HG03432 (cell line): Measurements from ENCODE around the gene AP2M1.

Experiments
- ATAC-seq: cut with Tn5 transposase; IDR thresholded peaks from one replicate; pipeline ENCODE4 v1.9.1; 2021; ENCODE audit warnings: mild to moderate bottlenecking, moderate library complexity; ENCODE audit not compliant: unreplicated experiment

AP2M1 gene

GRCh38 chr3:184178521-184179138 is 4.0 kb downstream of the AP2M1 start:
- ATAC-seq, result no peak

- no peak for ATAC-seq
Measured at GRCh38 chr3:184180165-184180564, 5.5 kb downstream of the AP2M1 start.

- ATAC-seq, result no peak
Measured at GRCh38 chr3:184181596-184181995, 6.9 kb downstream of the AP2M1 start.

GRCh38 chr3:184183679-184184078 is 9.0 kb downstream of the AP2M1 start:
- ATAC-seq, result no peak

GRCh38 chr3:184184546-184185230 is 10.0 kb downstream of the AP2M1 start:
- ATAC-seq, result no peak

- peak; percentile 93 for ATAC-seq
Measured at GRCh38 chr3:184185461-184186183, 11.0 kb downstream of the AP2M1 start.

- peak; percentile 29 for ATAC-seq
Measured at GRCh38 chr3:184186184-184186901, 11.7 kb downstream of the AP2M1 start, which contains the start of gene ABCF3. Gene ABCF3, plus strand, starts transcription at chr3:184186199. Its CDS starts 9 bp downstream, at chr3:184186208.

GRCh38 chr3:184186902-184187207 is 12.2 kb downstream of the AP2M1 start:
- ATAC-seq, result no peak

GRCh38 chr3:184188080-184188479 is 13.4 kb downstream of the AP2M1 start:
- no peak for ATAC-seq

DNA sequence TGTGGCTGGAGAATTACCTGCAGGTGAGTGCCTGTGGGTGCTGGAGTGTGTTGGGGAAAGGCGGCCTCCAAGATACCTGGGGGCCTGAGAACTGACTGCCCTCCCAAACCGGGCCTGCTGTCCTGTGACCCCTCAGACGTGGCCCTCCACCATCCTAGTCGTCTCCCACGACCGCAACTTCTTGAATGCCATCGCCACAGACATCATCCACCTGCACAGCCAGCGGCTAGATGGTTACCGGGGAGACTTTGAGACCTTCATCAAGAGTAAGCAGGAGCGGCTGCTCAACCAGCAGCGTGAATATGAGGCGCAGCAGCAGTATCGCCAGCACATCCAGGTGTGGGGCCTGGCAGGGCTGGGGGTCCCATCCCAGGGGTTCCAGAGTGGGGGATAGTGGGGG is 14.8 kb downstream of the AP2M1 start:
- no peak for ATAC-seq

DNA sequence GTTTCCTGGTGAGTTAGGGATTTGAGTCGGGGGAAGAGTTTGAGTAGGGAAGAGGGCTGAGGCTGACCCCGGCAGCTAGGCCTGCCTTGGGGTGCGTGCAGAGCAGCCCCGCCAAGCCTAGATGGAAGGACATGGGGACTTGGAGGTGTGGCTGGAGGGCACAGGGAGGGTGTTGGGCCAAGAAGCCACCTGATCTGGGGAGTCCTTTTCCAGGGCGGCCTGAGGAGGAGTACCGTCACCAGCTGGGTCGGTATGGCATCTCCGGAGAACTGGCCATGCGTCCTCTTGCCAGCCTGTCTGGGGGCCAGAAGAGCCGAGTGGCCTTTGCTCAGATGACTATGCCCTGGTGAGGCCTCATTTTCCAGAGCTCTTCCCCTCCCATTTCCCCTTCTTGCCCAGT is 18.2 kb downstream of the AP2M1 start:
- ATAC-seq, result no peak

DNA sequence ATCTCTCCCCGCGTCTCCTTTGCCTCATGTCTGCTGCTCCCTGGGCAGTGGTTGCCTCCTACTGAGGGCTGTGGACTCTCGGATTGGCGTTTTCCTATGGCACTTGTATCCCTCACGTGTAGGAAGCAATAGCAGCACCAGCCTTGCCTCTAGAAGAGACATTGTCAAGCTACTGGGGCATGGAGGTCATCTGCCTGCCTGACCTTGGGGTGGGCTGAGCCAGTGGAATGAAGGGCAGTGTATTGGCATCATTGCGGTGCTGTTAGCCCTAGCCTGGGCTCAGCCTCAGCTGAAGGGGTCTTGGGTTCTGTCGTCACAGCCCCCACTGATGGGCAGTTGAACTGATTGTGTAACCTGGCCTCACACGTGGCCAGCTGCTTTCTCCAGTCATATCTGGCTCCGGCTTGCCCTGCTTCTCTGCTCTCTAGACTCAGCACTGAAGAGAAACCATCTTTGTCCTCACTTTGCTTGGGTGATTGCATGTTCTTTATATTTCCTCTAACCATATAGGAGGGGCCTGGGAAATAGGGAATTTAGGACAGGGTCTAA is 19.4 kb downstream of the AP2M1 start:
- ATAC-seq, result no peak

- ATAC-seq, result no peak
Measured at GRCh38 chr3:184196536-184196935, 21.9 kb downstream of the AP2M1 start.

DNA sequence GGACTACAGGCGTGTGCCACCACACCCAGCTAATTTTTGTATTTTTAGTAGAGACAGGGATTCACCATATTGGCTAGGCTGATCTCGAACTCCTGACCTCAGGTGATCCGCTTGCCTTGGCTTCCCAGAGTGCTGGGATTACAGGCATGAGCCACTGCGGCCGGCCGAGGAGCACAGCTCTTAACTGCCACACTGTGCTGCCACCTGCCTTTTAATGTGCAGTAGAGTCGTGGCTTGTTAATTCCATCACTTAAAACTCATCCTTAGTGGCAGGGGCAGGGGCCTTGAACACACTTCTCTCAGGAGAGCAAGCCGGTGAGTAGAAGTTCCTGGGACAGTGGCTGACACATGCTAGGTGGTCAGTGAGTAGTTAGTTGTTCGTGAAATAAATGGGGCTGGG is 23.9 kb downstream of the AP2M1 start:
- ATAC-seq, result no peak

DNA sequence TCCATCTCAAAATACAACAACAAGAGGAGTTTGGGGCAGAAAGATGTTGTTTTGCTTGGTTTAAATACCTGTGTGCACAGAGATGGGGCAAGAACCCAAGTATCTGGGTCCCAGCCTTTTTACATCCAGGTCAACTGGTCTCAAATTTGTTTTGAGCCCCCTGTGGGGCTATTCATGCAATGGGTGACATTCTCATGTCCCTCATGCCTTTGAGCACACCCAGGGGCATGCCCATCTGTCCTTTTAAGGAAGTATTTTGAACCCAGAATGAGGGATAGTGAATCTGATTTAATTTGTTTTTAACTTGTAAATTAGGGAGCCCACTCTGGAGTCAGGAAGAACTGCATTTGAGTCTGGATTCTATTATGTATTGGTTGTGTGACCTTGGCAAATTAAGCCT is 26.2 kb downstream of the AP2M1 start:
- no peak for ATAC-seq

- no peak for ATAC-seq
Measured at GRCh38 chr3:184203526-184203925, 28.9 kb downstream of the AP2M1 start.

DNA sequence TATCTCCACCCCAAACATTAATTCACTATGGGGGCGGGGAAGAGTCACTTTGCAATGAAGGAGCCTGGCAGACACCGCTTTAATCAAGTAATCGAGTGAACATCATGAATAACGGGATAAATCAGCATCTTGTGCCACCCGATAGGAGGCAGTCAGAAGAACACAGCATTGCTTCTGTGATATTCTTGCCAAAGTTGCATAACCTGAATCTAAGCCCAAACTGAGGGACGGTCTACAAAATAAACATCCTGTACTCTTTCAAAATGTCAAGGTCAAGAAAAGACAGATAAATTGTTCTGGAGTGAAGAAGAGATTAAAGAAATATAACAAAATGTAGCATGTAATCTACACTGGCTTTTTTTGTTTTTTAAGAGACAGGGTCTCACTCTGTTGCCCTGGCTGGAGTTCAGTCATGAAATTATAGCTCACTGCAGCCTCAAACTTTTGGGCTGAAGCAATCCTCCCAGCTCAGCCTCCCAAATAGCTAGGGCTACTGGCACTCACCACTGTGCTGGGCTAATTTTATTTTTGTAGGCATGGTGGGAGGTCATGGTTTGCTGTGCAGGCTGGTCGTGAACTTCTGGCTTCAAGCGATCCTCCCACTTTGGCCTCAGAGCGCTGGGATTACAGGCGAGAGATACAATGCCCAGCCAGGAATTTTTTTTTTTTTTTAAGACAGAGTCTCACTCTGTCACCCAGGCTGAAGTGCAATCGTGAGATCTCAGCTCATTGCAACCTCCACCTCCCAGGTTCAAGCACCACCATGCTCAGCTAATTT is 34.7 kb downstream of the AP2M1 start:
- ATAC-seq, result no peak

GRCh38 chr3:184211297-184211696 is 36.6 kb downstream of the AP2M1 start:
- ATAC-seq, result no peak

- no peak for ATAC-seq
Measured at GRCh38 chr3:184211718-184212117, 37.1 kb downstream of the AP2M1 start.

DNA sequence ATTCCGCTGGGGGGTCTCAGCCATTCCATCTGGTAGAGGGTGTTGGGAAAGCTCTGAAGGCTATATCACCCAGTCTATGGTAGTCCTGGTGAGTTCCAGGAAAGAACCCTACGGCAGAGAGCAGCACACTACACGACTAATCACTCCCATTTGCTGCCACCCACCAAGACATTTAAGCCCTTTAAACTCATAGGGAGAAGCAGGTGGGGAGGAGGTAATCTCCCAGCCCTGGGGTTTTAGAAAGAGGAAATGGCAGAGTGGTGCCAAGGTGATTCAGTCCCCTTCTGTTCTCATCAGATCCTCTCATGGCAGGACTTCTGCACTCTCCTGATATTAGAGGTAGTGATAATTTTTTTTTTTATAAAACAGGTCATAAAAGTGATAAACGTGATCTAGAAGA is 44.2 kb downstream of the AP2M1 start:
- no peak for ATAC-seq

DNA sequence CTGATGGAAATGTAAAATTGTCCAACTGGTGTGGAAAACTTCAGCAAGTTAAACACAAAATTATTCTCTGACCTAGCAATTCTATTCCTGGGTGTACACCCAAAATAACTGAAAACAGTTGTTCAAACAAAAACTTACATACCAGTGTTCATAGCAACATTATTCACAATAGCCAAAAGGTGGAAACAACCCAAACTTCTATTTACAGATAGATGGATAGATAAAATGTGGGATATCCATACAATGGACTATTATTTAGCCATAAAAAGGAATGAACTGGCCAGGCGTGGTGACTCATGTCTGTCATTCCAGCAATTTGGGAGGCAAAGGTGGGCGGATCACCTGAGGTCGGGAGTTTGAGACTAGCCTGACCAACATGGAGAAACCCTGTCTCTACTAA is 47.9 kb downstream of the AP2M1 start:
- ATAC-seq, result no peak
